ENCODE data around the gene USP46.

The USP46 gene

DNA sequence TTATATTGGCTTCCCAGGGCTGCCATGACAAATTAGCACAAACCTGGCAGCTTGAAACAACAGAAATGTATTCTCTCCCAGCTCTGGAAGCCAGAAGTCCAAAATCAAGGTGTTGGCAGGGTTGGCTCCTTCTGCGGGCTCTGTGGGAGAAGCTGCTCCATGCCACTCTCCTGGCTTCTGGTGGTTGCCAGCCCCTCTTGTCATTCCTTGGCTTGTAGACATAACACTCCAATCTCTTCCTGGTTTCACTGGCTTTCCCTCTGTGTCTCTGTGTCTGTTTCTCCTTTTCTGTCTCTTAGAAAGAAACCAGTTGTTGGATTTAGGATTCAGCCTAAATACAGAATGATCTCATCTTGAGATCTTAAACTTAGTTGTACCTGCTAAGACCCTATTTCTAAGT, 85.5 kb downstream of the USP46 start:
- no peak for DNase-seq (ENCODE audit: low read depth)

DNA sequence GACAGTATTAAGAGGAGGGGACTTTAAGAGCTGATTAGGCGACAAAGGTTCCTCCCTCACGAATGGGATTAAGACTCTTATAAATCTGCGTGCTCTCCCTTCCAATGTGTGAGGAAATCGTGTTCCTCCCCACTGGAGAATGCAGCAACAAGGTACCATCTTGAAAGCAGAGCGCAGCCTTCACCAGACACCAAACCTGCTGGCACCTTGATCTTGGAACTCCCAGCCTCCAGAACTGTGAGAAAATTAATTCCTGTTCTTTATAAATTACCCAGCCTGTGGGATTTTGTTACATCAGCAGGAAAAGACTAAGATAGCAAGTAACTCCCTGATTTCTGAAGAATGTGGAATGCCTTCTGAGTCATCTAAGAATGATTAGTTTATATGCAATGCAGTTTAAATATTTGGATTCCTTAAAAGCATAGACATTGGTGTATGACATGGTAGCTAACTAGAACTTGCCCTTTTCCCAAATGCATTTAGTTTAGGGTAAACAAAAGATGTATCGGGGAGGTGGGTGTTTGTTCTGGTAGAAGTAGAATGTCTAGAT, 86.1 kb downstream of the USP46 start:
- peak; percentile 86 for DNase-seq (ENCODE audit: low read depth)

DNA sequence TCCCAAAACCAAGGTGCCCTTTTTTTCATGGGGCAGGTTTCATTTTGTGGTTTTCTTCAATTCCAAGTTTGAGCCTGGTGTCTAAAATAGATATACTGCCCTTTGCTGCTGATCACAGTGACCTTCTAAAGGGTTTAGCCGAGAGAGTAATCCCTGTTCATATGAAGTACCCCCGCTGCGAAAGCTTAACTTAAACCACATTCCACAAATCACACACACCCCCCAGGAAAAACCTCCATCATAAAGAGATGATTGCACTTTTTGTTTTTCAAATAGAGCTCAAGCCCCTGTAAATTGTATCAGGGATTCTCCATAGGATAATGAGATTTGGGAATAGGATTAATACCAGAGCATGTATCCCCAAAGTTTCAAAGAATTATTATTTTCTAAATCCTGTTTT, 90.8 kb downstream of the USP46 start:
- DNase-seq (ENCODE audit: low read depth) = no peak

DNA sequence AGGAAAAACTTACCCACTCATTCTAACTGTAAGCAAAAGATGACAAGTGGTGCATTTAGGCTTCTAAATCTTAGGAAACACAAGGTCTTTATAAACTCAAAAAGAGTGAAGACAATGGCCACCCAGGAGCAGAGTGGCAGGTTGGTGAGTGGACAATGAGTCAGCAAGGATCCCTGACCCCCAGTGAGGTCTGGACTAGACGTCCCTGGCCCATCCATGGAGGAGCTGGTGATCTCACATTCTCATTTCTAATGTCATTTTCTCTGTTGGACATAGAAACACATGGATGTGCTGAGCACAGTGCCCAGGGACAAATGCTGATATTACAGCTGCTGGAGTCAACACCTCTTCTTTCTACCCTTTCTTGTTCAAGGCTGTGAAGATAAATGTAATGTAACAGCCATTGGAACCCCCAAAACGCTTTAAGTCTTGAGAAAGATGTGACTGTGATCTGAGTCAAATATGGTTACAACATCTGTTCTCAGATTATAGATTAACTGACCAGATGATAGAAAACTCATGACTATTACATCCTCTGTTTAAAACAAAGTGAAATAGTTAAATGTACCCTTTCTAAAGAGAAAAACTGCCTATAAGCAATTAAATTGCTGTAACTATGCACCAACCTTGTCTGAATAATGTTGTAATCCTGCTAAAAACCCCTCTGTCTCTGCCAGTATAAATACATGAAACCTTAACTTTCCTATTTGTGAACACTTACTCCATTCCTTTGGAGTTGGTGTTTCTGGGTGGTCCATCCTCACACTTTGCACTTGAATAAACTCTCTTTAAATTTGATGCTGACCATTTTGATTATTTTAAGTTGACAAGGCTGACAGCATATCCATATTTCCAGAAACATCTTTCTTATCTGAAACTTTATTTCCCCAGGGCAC, 92.7 kb downstream of the USP46 start:
- no peak for DNase-seq (ENCODE audit: low read depth)

DNA sequence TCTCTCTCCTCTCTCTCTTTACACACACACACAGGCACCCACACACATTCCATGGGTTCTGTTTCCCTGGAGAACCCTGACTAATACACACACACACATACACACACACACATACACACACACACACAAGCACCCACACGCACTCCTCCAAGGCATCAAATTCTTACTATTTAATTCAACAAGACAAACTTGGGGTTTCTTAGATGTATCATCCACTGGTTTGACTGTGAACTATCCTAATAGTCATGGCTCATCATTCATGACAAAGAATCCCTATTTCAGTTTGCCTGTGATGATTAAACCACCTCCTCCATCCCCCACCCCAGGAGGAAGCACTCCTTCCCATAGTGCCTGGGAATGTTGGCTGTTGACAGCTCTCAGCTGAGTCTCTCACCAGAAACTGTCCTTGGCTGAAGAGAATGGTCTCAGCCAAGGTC, 98.2 kb downstream of the USP46 start:
- peak; percentile 67 for DNase-seq (ENCODE audit: low read depth)

DNA sequence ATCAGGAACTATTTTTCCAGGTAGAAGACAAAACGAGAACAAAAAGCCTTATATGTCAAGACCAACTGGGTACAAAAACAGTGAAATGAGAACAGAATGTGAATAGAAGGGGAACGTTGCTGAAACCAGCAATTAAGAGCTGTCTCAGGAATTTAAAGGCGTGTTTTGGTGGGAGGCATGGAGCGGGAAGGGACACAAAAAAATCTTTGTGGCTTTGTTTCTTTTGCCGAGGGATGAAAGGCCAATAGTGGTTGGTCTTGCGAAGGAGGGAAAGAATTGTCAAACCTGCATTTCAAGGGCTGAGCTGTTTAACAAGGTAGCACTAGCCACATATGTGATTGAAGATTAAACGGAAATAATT, 103.8 kb downstream of the USP46 start:
- no peak for DNase-seq (ENCODE audit: low read depth)

DNA sequence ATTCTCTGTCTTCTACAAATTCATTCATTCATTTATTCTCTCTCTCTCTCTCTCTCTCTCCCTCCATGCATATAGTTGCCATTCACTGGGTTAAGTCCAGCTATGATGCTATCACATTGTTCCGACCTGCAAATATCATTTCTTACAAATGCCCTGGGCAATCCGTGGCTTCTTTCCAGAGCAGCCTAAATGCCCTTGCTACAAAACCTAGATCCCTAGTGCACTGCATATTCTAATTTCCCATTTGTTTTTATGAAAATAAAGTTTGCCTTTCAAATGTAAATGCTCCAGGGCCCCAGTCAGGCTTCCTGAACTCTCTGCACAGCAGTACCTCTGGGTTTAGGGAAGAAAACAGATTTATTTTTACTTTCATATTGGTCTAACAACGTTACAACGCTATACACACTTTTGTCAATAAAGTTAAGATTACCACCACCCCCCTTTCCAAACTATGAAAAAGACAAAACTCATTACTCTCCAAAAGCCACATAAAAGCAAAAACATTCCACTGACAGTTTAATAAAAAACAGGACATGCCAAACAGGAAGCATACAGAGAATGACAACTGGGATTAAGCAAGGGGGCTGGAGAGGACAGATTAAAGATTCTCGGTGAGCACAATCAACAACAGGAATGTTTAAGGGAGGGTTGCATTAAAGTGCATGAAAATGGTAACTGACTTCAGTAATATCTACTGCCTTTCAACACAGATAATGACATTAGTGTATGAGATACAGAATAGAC, 104.3 kb downstream of the USP46 start:
- peak; percentile 13 for DNase-seq (ENCODE audit: low read depth)

DNA sequence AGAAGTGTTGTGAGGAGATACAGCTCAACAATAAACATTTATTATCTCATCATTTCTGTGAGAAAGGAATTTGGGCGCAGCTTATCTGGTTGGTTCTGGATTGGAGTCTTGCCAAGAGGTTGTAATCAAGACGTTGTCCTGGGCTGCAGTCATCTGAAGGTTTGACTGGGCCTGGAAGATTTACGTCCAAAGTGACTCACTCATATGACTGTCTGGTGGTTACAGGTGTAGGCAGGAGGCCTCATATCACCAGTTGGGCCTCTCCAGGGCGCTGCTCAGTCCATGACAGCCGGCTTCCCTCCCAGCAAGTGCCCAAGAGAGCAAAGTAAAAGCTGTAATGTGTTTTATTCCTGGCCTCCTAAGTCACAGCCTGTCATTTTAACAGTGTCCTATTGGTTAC, 106.3 kb downstream of the USP46 start:
- no peak for DNase-seq (ENCODE audit: low read depth)

DNA sequence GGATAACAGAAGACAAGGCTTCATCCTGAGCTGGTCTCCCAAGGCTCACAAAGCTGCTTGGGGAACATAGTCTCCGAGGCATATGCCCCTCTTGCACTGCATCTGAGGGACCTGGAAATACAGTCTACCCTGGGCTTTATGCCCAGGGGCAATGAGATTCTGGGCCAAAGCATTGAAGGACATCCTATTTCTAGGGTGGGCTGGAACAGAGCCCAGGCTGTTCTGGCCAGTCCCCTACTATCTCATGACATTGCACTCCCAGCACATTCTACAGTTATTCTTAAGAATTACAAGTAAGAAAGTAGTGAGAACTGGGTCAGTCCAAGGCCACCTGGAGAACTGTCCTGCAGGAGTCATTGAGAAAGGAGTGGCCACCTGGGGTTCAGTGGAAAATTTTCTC, 107.6 kb downstream of the USP46 start:
- DNase-seq (ENCODE audit: low read depth) = no peak

DNA sequence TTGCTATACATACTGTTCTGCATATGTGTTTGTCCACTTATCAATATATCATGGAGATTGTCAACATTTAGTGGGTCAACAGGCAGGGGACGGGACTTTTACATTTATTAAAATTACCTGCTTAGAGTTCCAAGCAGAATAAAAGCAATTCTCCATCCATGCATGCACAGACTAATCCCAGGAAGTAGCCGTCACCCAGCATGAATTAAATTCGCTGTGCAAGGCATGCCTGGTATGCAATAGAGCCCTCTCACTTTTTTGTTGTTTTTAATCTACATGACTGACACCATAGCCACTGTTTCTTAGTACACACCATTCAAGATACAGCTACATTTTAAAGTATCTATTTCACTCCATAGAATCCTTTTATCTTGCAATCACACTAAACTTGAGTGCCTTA, 108.9 kb downstream of the USP46 start:
- no peak for DNase-seq (ENCODE audit: low read depth)

DNA sequence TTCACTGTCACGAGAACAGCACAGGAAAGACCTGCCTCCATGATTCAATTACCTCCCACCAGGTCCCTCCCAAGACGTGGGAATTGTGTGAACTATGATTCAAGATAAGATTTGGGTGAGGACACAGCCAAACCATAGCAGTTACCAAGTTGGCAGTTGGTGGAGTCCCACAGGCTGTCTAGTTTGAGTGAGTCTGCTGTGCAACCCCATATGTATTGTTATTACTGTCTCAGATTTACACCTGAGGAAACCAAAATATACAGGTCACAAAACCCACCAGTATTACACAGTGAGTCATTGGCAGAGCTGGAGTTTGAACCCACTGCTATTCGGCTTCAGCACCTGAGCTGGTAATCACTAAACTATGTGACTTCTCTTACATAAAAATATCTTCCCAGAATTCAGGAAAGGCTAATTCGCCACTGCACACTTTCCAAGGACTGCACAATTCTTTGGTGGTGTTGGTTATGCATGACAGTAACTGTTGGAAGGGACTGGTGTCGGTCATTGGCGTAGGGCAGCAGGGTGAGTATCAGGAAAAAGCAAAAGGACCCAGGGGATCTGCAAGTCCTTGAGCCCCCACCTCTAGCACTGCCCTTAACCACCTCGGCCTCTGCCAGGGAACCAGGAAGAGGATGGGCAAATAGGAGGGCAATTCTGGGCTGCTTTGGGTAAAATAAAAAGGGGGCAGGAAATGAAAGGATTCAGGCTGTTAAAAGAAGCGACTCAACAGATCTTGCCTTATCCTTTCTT, 110.1 kb downstream of the USP46 start:
- DNase-seq (ENCODE audit: low read depth) = no peak

DNA sequence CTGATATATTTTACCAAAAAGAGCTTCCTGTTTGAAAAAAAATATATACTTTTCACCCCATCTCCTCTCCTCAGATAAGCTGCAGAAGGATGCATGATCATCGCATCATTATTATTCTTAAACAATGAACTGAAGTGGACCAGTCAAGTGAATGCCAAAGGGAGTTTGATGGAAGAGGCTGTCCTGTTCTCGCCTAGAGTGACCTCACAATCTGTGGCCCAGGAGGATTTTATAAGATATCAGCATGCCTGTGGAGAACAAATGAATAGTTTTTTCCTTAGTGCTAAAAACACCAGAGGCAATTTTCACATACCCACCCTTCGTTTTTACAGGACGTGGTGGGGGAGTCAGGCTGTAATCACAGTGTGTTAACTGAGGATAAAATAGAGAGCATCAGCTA, 112.7 kb downstream of the USP46 start:
- DNase-seq (ENCODE audit: low read depth) = peak; percentile 18

DNA sequence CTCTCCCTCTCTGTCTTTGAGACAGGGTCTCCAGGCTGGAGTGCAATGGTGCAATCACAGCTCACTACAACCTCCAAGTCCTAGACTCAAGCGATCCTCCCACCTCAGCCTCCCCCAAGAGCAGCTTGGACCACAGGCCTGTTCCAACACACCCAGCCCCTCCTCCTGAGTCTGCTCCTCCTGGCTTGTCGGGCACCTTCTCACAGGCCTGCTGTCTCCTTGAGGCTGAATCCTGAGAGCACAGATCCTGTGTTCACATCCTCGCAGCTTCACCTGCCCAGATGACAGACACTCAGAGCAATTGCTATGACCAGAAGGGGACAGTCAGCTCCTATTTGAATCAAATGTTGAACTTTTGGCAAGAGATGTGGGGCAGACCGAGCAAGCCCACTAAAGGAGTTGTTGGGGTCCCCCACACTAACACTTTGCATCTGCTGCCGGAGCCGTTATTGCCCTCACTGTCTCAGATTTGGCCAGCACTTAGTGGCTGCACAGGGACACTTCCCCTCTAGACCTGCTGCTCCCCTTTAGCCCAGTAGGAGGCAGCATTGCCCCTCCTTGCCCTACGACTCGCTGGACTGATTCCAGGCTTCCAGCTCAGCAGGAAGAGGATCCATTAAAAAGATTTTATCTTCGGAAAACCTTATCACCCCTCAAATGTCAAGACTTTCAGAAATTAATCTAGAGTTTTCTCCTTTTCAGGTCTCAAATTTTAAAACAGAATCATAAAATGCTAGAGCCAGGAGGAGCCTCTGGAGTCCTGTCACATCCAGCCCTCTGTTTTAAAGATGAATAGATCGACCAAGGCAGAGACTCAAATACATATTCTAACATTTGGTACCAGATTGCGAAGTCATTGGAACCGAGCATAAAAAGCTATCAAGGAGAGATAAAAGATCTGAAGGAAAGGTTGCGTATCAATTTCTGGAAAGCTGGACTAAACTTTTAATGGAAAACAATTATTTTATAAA, 113.7 kb downstream of the USP46 start:
- peak; percentile 76 for DNase-seq (ENCODE audit: low read depth)

Measured in EH (cell line).